ENCODE measurements around the gene DOCK2.

The DOCK2 gene

DNA sequence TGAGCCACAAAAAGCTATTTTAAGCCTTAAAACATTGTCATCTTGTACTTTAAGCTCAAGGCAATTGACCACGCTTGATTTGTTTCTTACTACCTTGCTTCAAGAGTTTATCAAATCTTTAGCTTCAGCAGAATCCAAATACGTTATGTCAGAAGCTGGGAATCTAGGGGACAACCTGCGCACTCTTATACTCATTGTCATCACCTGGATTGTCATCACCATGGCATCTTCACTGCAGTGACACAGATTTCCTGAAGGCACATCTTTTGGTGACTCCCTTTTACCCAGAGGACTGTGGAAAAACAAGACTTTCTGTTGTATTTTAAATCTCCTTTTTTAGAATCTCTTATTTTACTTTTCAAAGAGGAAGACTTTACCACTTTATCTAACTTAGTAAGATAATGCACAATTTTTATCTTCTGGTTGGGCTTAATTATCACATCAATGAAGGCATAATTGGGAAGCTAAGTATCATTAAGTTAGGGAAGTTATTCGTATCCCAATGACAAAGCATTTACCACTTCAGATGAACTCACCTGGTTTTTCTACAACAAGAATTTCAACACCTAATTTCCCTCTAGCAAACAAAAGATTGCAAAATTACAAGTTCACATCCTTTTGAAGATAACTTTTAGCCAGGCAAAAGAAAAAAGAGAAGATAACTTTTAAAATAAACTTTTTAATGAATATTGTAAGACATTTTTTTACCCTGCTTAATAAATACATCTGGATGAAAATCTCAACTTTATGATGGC, 162.0 kb downstream of the DOCK2 start:
- no peak overlapping the region for H3K27ac ChIP-seq (ENCODE audit: poor library complexity, severe bottlenecking)
- no peaks in the 10 kb centered on the region for H3K9me3 ChIP-seq (ENCODE audit: severe bottlenecking)
- no peak overlapping the region for H3K4me3 ChIP-seq (ENCODE audit: severe bottlenecking)
- ATAC-seq (ENCODE audit: low read depth) (no peak), DNase-seq (ENCODE audit: low spot score) (no peak)
- TF ChIP-seq, protein P1, sequence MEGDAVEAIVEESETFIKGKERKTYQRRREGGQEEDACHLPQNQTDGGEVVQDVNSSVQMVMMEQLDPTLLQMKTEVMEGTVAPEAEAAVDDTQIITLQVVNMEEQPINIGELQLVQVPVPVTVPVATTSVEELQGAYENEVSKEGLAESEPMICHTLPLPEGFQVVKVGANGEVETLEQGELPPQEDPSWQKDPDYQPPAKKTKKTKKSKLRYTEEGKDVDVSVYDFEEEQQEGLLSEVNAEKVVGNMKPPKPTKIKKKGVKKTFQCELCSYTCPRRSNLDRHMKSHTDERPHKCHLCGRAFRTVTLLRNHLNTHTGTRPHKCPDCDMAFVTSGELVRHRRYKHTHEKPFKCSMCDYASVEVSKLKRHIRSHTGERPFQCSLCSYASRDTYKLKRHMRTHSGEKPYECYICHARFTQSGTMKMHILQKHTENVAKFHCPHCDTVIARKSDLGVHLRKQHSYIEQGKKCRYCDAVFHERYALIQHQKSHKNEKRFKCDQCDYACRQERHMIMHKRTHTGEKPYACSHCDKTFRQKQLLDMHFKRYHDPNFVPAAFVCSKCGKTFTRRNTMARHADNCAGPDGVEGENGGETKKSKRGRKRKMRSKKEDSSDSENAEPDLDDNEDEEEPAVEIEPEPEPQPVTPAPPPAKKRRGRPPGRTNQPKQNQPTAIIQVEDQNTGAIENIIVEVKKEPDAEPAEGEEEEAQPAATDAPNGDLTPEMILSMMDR (IDR thresholded peaks at IDR 0.05; ENCODE audit: poor library complexity, severe bottlenecking) = no peak
- no peaks in the 10 kb centered on the region for H3K4me1 ChIP-seq (ENCODE audit: insufficient read depth, poor library complexity, severe bottlenecking)
- H3K27me3 ChIP-seq (ENCODE audit: insufficient read depth, poor library complexity, severe bottlenecking) = no peaks in the 10 kb centered on the region
- no peaks in the 10 kb centered on the region for H3K36me3 ChIP-seq (ENCODE audit: low read depth)

DNA sequence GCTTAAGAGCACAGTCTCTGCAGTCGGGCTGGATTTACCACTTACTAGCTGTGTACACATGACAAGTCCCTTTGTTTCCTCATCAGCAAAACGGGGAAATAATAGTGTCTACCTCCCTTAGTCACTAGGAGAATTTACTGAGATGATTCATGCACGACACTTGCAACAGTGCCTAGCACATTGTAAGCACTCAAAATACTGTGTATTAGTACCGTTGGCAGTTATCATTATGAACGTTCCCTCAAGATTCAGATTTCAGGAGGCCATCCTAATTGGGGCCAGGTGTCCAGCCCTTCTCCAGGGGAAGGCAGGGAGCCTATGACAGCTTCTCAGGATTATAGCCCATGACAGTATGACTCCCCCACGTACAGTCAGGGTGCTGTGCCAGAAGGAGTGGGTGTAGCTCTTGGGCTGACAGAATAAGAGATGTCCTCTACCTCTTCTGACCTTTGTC, 164.3 kb downstream of the DOCK2 start:
- Histone ChIP-seq H3K4me3 (ENCODE audit: severe bottlenecking) (no peak overlapping the region), H3K27ac (ENCODE audit: poor library complexity, severe bottlenecking) (no peak overlapping the region), H3K9me3 (ENCODE audit: severe bottlenecking) (no peaks in the 10 kb centered on the region), H3K4me1 (ENCODE audit: insufficient read depth, poor library complexity, severe bottlenecking) (no peaks in the 10 kb centered on the region), H3K36me3 (ENCODE audit: low read depth) (no peaks in the 10 kb centered on the region), H3K27me3 (ENCODE audit: insufficient read depth, poor library complexity, severe bottlenecking) (no peaks in the 10 kb centered on the region)
- no peak for DNase-seq (ENCODE audit: low spot score)
- ATAC-seq (ENCODE audit: low read depth) = peak; percentile 71
- TF ChIP-seq, protein P1 (IDR thresholded peaks at IDR 0.05; ENCODE audit: poor library complexity, severe bottlenecking) = no peak

DNA sequence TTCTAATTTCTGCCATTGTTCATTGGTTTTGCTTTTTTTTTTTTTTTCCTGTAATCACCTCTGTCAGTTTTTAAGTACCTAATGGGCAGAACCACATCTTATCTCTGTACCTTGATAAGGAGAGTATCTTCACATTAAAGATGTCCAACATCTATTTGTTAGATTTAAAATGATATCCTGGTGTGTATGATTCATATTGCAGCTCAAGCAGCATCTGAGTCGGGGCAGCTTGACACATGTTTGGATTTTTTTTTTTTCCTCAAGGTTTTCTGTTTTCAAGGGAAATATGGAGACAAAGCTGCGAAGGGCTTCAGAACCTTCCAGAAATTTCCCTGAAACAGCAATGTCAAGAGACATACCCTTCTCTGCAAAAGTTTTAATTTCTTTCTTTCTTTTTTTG, 164.7 kb downstream of the DOCK2 start:
- Histone ChIP-seq H3K4me1 (ENCODE audit: insufficient read depth, poor library complexity, severe bottlenecking) (no peaks in the 10 kb centered on the region), H3K27me3 (ENCODE audit: insufficient read depth, poor library complexity, severe bottlenecking) (no peaks in the 10 kb centered on the region), H3K27ac (ENCODE audit: poor library complexity, severe bottlenecking) (no peak overlapping the region), H3K4me3 (ENCODE audit: severe bottlenecking) (no peak overlapping the region), H3K9me3 (ENCODE audit: severe bottlenecking) (no peaks in the 10 kb centered on the region), H3K36me3 (ENCODE audit: low read depth) (no peaks in the 10 kb centered on the region)
- TF ChIP-seq, protein P1 (IDR thresholded peaks at IDR 0.05; ENCODE audit: poor library complexity, severe bottlenecking) = no peak
- no peak for ATAC-seq (ENCODE audit: low read depth)
- DNase-seq (ENCODE audit: low spot score) = no peak

DNA sequence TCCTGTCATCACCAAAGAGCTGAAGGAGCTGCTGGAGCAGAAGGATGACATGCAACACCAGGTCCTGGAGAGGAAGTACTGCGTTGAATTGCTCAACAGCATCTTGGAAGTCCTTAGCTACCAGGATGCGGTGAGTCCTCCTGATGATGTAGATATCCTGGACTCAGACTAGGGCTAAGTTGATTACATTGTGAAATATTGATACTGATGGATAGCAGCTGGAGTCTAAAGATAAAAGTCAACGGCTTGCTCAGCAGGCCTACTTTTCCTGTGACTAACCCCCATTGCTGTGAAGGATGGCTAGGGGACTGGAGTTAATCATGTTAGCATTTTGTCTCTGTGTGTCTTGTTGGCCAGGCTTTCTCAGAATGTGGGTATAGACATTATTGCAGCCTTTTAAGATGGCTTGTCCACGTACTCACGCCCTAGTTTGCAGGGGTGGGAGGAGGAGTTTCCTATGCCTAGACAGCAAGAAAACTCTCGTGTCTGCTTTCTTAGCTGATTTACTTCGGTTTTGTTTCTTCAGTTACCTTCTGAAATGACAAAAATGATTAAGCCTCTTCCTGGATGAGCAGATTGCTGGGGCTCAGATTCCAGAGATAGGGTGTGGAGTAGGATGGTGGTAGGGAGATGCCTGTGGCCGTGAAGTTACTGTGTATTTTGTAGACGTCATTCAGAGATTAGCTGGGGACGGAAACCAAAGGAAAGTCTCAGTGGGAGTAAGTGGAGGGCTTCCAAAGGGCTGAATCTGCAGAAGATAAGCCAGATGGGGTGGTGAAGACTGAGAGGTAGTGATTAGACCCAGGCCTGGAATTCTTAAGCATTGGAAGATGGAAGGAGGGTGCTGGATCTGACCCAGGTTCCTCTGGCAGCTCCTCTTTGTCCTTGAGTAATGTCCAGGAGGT, 166.3 kb downstream of the DOCK2 start:
- Histone ChIP-seq H3K9me3 (ENCODE audit: severe bottlenecking) (no peaks in the 10 kb centered on the region), H3K27me3 (ENCODE audit: insufficient read depth, poor library complexity, severe bottlenecking) (no peaks in the 10 kb centered on the region), H3K27ac (ENCODE audit: poor library complexity, severe bottlenecking) (no peak overlapping the region), H3K4me1 (ENCODE audit: insufficient read depth, poor library complexity, severe bottlenecking) (no peaks in the 10 kb centered on the region), H3K36me3 (ENCODE audit: low read depth) (no peaks in the 10 kb centered on the region), H3K4me3 (ENCODE audit: severe bottlenecking) (no peak overlapping the region)
- ATAC-seq (ENCODE audit: low read depth) (peak; percentile 64), DNase-seq (ENCODE audit: low spot score) (no peak)
- TF ChIP-seq, protein P1 (IDR thresholded peaks at IDR 0.05; ENCODE audit: poor library complexity, severe bottlenecking) = no peak
